ENCODE results near the gene CT45A9. TPM values are rescaled to one million over a fixed set of nuclear protein-coding genes. Genes with fewer than 3 reads are reported as not detected.
"Not testable (repeated sequence)": the region's sequence is repeated elsewhere in the genome, so short reads cannot be mapped to it uniquely, and the experiment has no call there.

CT45A9 gene
- total RNA-seq, 1 donor from 2014 or later, result not detected

- H3K36me3 ChIP-seq (ENCODE audit: control insufficient read depth in 3 of 3, insufficient read depth in 3 of 3, low read length in 3 of 3); H3K27ac ChIP-seq (ENCODE audit: low read depth, low read length); H3K4me1 ChIP-seq (ENCODE audit: control insufficient read depth in 3 of 3, insufficient read depth in 3 of 3, low read length in 3 of 3); H3K4me3 ChIP-seq (ENCODE audit: low read length in 3 of 3); H3K9ac ChIP-seq (ENCODE audit: low read depth in 1 of 3, low read length in 3 of 3); H3K27me3 ChIP-seq (ENCODE audit: control insufficient read depth in 3 of 3, insufficient read depth in 3 of 3, low read length in 3 of 3); H3K9me3 ChIP-seq (ENCODE audit: control insufficient read depth in 3 of 3, low read length in 3 of 3): not testable (repeated sequence)
These were observed 17.2 kb downstream of the CT45A9 start, which contains the start of gene CT45A8 for GRCh38 chrX:135854438-135854837. Gene CT45A8 (minus strand): TSS chrX:135854538. CDS start chrX:135850783, 3,755 bp downstream.

- H3K27me3 ChIP-seq (ENCODE audit: control insufficient read depth in 3 of 3, insufficient read depth in 3 of 3, low read length in 3 of 3); H3K9ac ChIP-seq (ENCODE audit: low read depth in 1 of 3, low read length in 3 of 3); H3K4me3 ChIP-seq (ENCODE audit: low read length in 3 of 3); H3K36me3 ChIP-seq (ENCODE audit: control insufficient read depth in 3 of 3, insufficient read depth in 3 of 3, low read length in 3 of 3); H3K27ac ChIP-seq (ENCODE audit: low read depth, low read length); H3K9me3 ChIP-seq (ENCODE audit: control insufficient read depth in 3 of 3, low read length in 3 of 3); H3K4me1 ChIP-seq (ENCODE audit: control insufficient read depth in 3 of 3, insufficient read depth in 3 of 3, low read length in 3 of 3): not testable (repeated sequence)
These were observed 34.4 kb downstream of the CT45A9 start, which contains the start of gene CT45A7 for GRCh38 chrX:135837180-135837579. Gene CT45A7 (minus strand): TSS chrX:135837280. CDS start chrX:135833533, 3,747 bp downstream.

GRCh38 chrX:135819912-135820311 lies 51.7 kb downstream of the CT45A9 start, which contains the start of gene CT45A2:
Gene CT45A2 (minus strand): TSS chrX:135820012. CDS start chrX:135816265, 3,747 bp downstream.
- not testable (repeated sequence) for H3K9me3 ChIP-seq (ENCODE audit: control insufficient read depth in 3 of 3, low read length in 3 of 3); H3K27me3 ChIP-seq (ENCODE audit: control insufficient read depth in 3 of 3, insufficient read depth in 3 of 3, low read length in 3 of 3); H3K9ac ChIP-seq (ENCODE audit: low read depth in 1 of 3, low read length in 3 of 3); H3K27ac ChIP-seq (ENCODE audit: low read depth, low read length); H3K36me3 ChIP-seq (ENCODE audit: control insufficient read depth in 3 of 3, insufficient read depth in 3 of 3, low read length in 3 of 3); H3K4me1 ChIP-seq (ENCODE audit: control insufficient read depth in 3 of 3, insufficient read depth in 3 of 3, low read length in 3 of 3); H3K4me3 ChIP-seq (ENCODE audit: low read length in 3 of 3)

Other genes starting within 250 kb of the CT45A9 start
- not detected for gene CT45A1, start 158.2 kb downstream of the CT45A9 start, total RNA-seq
- gene CT45A3, start 103.6 kb downstream of the CT45A9 start, total RNA-seq, result not detected
- gene CT45A5, start 86.3 kb downstream of the CT45A9 start, total RNA-seq, result not detected
- gene CT45A6, start 69.0 kb downstream of the CT45A9 start, total RNA-seq, result not detected
- gene CT45A2, start 51.8 kb downstream of the CT45A9 start, total RNA-seq, result 0.52 TPM
- not detected for gene CT45A7, start 34.5 kb downstream of the CT45A9 start, total RNA-seq
- gene CT45A8, start 17.3 kb downstream of the CT45A9 start, total RNA-seq, result not detected
- gene CT45A10, start 21.6 kb upstream of the CT45A9 start, total RNA-seq, result not detected
- not detected for gene SAGE1, start 21.9 kb upstream of the CT45A9 start, total RNA-seq
- 11.0 TPM for gene MMGT1, start 102.2 kb upstream of the CT45A9 start, total RNA-seq
- 12.5 TPM for gene SLC9A6, start 113.6 kb upstream of the CT45A9 start, total RNA-seq